Neural progenitor cell (in vitro differentiated cells): ENCODE results near the gene SIM2. TPM values are rescaled to one million over a fixed set of nuclear protein-coding genes. Genes with fewer than 3 reads are reported as not detected.

Experiments
- DNase-seq: peaks from one replicate; pipeline ENCODE4 v3.0.0-alpha.2; 2016; ENCODE audit warnings: low spot score
- H2AFZ ChIP-seq: fragments of 200-600 bp; sonication (generic); replicated peaks from 2 replicates; pipeline ENCODE4 v1.6.1; 2016; ENCODE audit warnings: antibody characterized with exemption
- H3F3A ChIP-seq: fragments of 200-600 bp; sonication (generic); 2 replicates; pipeline ENCODE4 v1.6.1; 2016; ENCODE audit warnings: antibody characterized with exemption, low read depth
- H3K27ac ChIP-seq: fragments of 200-600 bp; sonication (generic); 2 replicates; pipeline ENCODE4 v1.5.1; 2016; ENCODE audit warnings: mild to moderate bottlenecking
- H3K27me3 ChIP-seq: fragments of 200-600 bp; sonication (generic); 2 replicates; pipeline ENCODE4 v1.6.1; 2016; ENCODE audit warnings: mild to moderate bottlenecking, moderate library complexity
- H3K36me3 ChIP-seq: fragments of 200-600 bp; sonication (generic); 2 replicates; pipeline ENCODE4 v1.5.1; 2016
- H3K4me1 ChIP-seq: fragments of 200-600 bp; sonication (generic); 2 replicates; pipeline ENCODE4 v1.6.1; 2016; ENCODE audit warnings: mixed run types
- H3K4me2 ChIP-seq: fragments of 200-600 bp; sonication (generic); 2 replicates; pipeline ENCODE4 v1.6.1; 2016
- H3K4me3 ChIP-seq: fragments of 200-600 bp; sonication (generic); 2 replicates; pipeline ENCODE4 v1.5.1; 2016
- H3K79me2 ChIP-seq: fragments of 200-600 bp; sonication (generic); 2 replicates; pipeline ENCODE4 v1.6.1; 2016; ENCODE audit warnings: low read depth
- H3K9ac ChIP-seq: fragments of 200-600 bp; sonication (generic); 2 replicates; pipeline ENCODE4 v1.6.1; 2016
- H3K9me3 ChIP-seq: fragments of 200-600 bp; sonication (generic); 2 replicates; pipeline ENCODE4 v1.5.1; 2016; ENCODE audit warnings: low read depth
- H4K20me1 ChIP-seq: fragments of 200-600 bp; sonication (generic); 2 replicates; pipeline ENCODE4 v1.6.1; 2016; ENCODE audit warnings: low read depth
- H3K27ac Mint-ChIP-seq: 3 replicates; pipeline ENCODE4 v1.8.0; 2021; ENCODE audit warnings: mixed read lengths
- H3K27me3 Mint-ChIP-seq: 2 replicates; pipeline ENCODE4 v1.8.0; 2022; ENCODE audit warnings: low read depth, mild to moderate bottlenecking, inconsistent platforms, moderate library complexity, mixed read lengths; ENCODE audit not compliant: insufficient read depth
- H3K36me3 Mint-ChIP-seq: 3 replicates; pipeline ENCODE4 v1.8.0; 2021; ENCODE audit warnings: mixed read lengths
- H3K4me1 Mint-ChIP-seq: 3 replicates; pipeline ENCODE4 v1.8.0; 2021; ENCODE audit warnings: mixed read lengths
- H3K4me3 Mint-ChIP-seq: 3 replicates; pipeline ENCODE4 v1.8.0; 2021; ENCODE audit warnings: mild to moderate bottlenecking, moderate library complexity, mixed read lengths
- H3K9me3 Mint-ChIP-seq: 3 replicates; pipeline ENCODE4 v1.8.0; 2020; ENCODE audit warnings: mixed read lengths
- CTCF ChIP-seq: fragments of 200-600 bp; sonication (generic); IDR thresholded peaks from 2 replicates; pipeline ENCODE4 v1.5.1; 2017; ENCODE audit warnings: antibody characterized with exemption, mild to moderate bottlenecking
- EZH2 ChIP-seq: fragments of 200-600 bp; sonication (generic); IDR thresholded peaks from 2 replicates; pipeline ENCODE4 v1.6.1; 2017; ENCODE audit warnings: antibody characterized with exemption, mild to moderate bottlenecking, moderate library complexity
- EZH2phosphoT487 ChIP-seq: fragments of 200-600 bp; sonication (generic); IDR thresholded peaks from 2 replicates; pipeline ENCODE4 v1.6.1; 2017; ENCODE audit warnings: antibody characterized with exemption
- total RNA-seq: library from RNA; depleted of rRNA; stranded (reverse); fragments of >200 nt; gene quantifications from 2 replicates; pipeline ENCODE4 v1.2.3, GENCODE V29; 2015; ENCODE audit warnings: low replicate concordance

Gene SIM2
- total RNA-seq, 1 donor from 2014 or later = not detected

GRCh38 chr21:36697851-36698384 lies 997 bp upstream of the SIM2 start:
- Histone ChIP-seq H3K4me2 (peak overlapping the region; percentile 94), H3K9ac (no peak overlapping the region), H3K4me3 (peak overlapping the region; percentile 48), H2AFZ (no peak overlapping the region), H3K79me2 (no peaks in the 10 kb centered on the region), H3K27me3 (peaks cover 100% of the 10 kb centered on the region), H3K36me3 (no peaks in the 10 kb centered on the region), H3K9me3 (no peaks in the 10 kb centered on the region), H3K27ac (no peak overlapping the region), H3K4me1 (peaks cover 55% of the 10 kb centered on the region), H4K20me1 (peaks cover 96% of the 10 kb centered on the region), H3F3A (peaks cover 39% of the 10 kb centered on the region)
- peaks cover 32% of the 10 kb centered on the region for H3K4me1 Mint-ChIP-seq
- no peak for DNase-seq
- peaks cover 2% of the 10 kb centered on the region for H3K36me3 Mint-ChIP-seq
- H3K27me3 Mint-ChIP-seq = peaks cover 81% of the 10 kb centered on the region
- H3K27ac Mint-ChIP-seq = no peak overlapping the region
- TF ChIP-seq EZH2phosphoT487 (no peak), CTCF (no peak), EZH2 (no peak)
- H3K9me3 Mint-ChIP-seq = no peaks in the 10 kb centered on the region
- peak overlapping the region; percentile 50 for H3K4me3 Mint-ChIP-seq

GRCh38 chr21:36698385-36698980 lies 432 bp upstream of the SIM2 start:
- H3K9ac ChIP-seq = no peak overlapping the region
- peaks cover 97% of the 10 kb centered on the region for H4K20me1 ChIP-seq
- no peak overlapping the region for H3K27ac ChIP-seq
- H3K36me3 ChIP-seq = no peaks in the 10 kb centered on the region
- peaks cover 41% of the 10 kb centered on the region for H3F3A ChIP-seq
- Mint-ChIP-seq H3K27ac (no peak overlapping the region), H3K27me3 (peaks cover 82% of the 10 kb centered on the region), H3K4me1 (peaks cover 32% of the 10 kb centered on the region), H3K9me3 (peaks cover 2% of the 10 kb centered on the region), H3K4me3 (peak overlapping the region; percentile 50), H3K36me3 (peaks cover 2% of the 10 kb centered on the region)
- peak overlapping the region; percentile 78 for H2AFZ ChIP-seq
- no peaks in the 10 kb centered on the region for H3K9me3 ChIP-seq
- peak; percentile 69 for DNase-seq
- H3K4me1 ChIP-seq = peaks cover 51% of the 10 kb centered on the region
- H3K79me2 ChIP-seq = no peaks in the 10 kb centered on the region
- TF ChIP-seq CTCF = no peak
- TF ChIP-seq EZH2phosphoT487 = peak; percentile 92
- peaks cover 100% of the 10 kb centered on the region for H3K27me3 ChIP-seq
- peak overlapping the region; percentile 94 for H3K4me2 ChIP-seq
- H3K4me3 ChIP-seq = peak overlapping the region; percentile 48

- H3K4me3 ChIP-seq = peak overlapping the region; percentile 48
- H4K20me1 ChIP-seq = peaks cover 97% of the 10 kb centered on the region
- no peak overlapping the region for H3K9ac ChIP-seq
- H3K27ac ChIP-seq = no peak overlapping the region
- peak overlapping the region; percentile 78 for H2AFZ ChIP-seq
- H3K27me3 ChIP-seq = peaks cover 100% of the 10 kb centered on the region
- peaks cover 48% of the 10 kb centered on the region for H3K4me1 ChIP-seq
- H3K9me3 ChIP-seq = no peaks in the 10 kb centered on the region
- H3K79me2 ChIP-seq = no peaks in the 10 kb centered on the region
- H3K27me3 Mint-ChIP-seq = peaks cover 81% of the 10 kb centered on the region
- peak overlapping the region; percentile 82 for H3K4me3 Mint-ChIP-seq
- H3K36me3 ChIP-seq = no peaks in the 10 kb centered on the region
- H3K9me3 Mint-ChIP-seq = peaks cover 2% of the 10 kb centered on the region
- H3K36me3 Mint-ChIP-seq = no peaks in the 10 kb centered on the region
- no peak overlapping the region for H3K27ac Mint-ChIP-seq
- peaks cover 41% of the 10 kb centered on the region for H3F3A ChIP-seq
- peak; percentile 49 for DNase-seq
- TF ChIP-seq CTCF (no peak), EZH2phosphoT487 (peak; percentile 78), EZH2 (peak; percentile 76)
- H3K4me2 ChIP-seq = peak overlapping the region; percentile 94
- H3K4me1 Mint-ChIP-seq = peaks cover 30% of the 10 kb centered on the region
Measured at GRCh38 chr21:36699546-36700294, 805 bp downstream of the SIM2 start.
